HFFc6 (cell line): ENCODE data around the gene CD244. TPM values are rescaled to one million over a fixed set of nuclear protein-coding genes. Genes with fewer than 3 reads are reported as not detected.

Experiments
- DNase-seq: peaks from one replicate; pipeline ENCODE4 v3.0.0-alpha.2; 2018
- H3K27ac Mint-ChIP-seq: 2 replicates; pipeline ENCODE4 v1.8.0; 2020; ENCODE audit warnings: mild to moderate bottlenecking, mixed read lengths
- H3K27me3 Mint-ChIP-seq: 2 replicates; pipeline ENCODE4 v1.8.0; 2021; ENCODE audit warnings: mild to moderate bottlenecking, moderate library complexity, mixed read lengths; ENCODE audit not compliant: insufficient read depth
- H3K36me3 Mint-ChIP-seq: 2 replicates; pipeline ENCODE4 v1.8.0; 2021; ENCODE audit warnings: low read depth, mixed read lengths
- H3K4me1 Mint-ChIP-seq: 2 replicates; pipeline ENCODE4 v1.8.0; 2020; ENCODE audit warnings: low read depth, mixed read lengths
- H3K4me3 Mint-ChIP-seq: 2 replicates; pipeline ENCODE4 v1.8.0; 2020; ENCODE audit warnings: mild to moderate bottlenecking, moderate library complexity, mixed read lengths
- H3K9me3 Mint-ChIP-seq: 2 replicates; pipeline ENCODE4 v1.8.0; 2020; ENCODE audit warnings: mild to moderate bottlenecking, mixed read lengths
- total RNA-seq, 6 experiments: library from RNA; stranded (reverse); fragmentation: NEBNext Ultra II Directional; extraction: Animal tissue kit (Norgen Biotek cat#: 25700); gene quantifications; 2 replicates in 1 of 6; 3 replicates in 5 of 6; pipeline ENCODE4 v1.2.3, GENCODE V29; 2021
- TF ChIP-seq, protein P1 (sequence below): fragments of 200-600 bp; sonication (generic); IDR thresholded peaks from 2 replicates; pipeline ENCODE4 v1.5.0; 2021; ENCODE audit warnings: antibody characterized with exemption, mild to moderate bottlenecking

CD244 gene
- total RNA-seq, 6 experiments from 2014 or later: not detected

DNA sequence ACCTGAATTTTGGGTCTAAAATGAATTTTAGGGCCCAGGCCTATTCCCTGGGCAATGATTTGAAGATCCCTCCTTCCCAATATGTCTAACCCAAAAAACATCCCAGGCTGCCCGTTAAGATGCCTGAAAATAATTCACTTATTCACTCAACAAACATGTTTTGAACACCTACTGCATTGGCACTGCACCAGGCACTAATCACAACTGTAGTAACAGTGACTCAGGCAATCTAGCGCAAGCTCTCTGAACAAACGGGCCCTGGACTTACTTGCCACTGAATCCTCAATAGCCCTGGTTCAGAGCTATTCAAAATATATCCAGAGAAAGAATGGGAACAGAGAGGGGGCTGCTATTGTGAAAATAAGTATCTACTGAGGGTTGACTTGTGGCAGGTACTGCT lies 4.2 kb downstream of the CD244 start:
- Mint-ChIP-seq H3K4me1 (no peaks in the 10 kb centered on the region), H3K9me3 (no peaks in the 10 kb centered on the region), H3K27ac (no peak overlapping the region), H3K4me3 (no peak overlapping the region), H3K27me3 (peaks cover 11% of the 10 kb centered on the region), H3K36me3 (no peaks in the 10 kb centered on the region)
- TF ChIP-seq, protein P1, sequence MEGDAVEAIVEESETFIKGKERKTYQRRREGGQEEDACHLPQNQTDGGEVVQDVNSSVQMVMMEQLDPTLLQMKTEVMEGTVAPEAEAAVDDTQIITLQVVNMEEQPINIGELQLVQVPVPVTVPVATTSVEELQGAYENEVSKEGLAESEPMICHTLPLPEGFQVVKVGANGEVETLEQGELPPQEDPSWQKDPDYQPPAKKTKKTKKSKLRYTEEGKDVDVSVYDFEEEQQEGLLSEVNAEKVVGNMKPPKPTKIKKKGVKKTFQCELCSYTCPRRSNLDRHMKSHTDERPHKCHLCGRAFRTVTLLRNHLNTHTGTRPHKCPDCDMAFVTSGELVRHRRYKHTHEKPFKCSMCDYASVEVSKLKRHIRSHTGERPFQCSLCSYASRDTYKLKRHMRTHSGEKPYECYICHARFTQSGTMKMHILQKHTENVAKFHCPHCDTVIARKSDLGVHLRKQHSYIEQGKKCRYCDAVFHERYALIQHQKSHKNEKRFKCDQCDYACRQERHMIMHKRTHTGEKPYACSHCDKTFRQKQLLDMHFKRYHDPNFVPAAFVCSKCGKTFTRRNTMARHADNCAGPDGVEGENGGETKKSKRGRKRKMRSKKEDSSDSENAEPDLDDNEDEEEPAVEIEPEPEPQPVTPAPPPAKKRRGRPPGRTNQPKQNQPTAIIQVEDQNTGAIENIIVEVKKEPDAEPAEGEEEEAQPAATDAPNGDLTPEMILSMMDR: no peak
- no peak for DNase-seq

DNA sequence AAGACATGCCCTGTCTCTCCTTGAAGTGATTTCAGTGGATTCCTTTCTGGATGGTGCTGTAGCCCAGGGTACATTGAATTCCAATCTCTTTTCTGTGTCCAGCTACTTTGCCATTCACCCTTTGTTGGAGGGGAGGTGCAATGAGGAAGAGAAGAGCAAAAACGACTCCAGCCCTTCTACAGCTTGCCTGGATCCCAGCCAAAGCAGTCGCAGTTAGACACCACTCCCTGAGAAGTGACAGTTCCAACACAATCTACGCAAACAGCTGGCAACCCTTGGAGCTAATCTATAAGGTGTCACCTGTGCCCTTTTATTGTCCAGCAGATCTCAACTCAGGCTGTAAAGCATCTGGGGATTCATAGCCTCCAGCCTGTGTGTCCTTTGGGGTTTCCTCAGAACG lies 4.6 kb downstream of the CD244 start:
- TF ChIP-seq, protein P1: no peak
- H3K27me3 Mint-ChIP-seq: peaks cover 11% of the 10 kb centered on the region
- H3K4me3 Mint-ChIP-seq: no peak overlapping the region
- DNase-seq: no peak
- no peak overlapping the region for H3K27ac Mint-ChIP-seq
- no peaks in the 10 kb centered on the region for H3K9me3 Mint-ChIP-seq
- no peaks in the 10 kb centered on the region for H3K4me1 Mint-ChIP-seq
- no peaks in the 10 kb centered on the region for H3K36me3 Mint-ChIP-seq

DNA sequence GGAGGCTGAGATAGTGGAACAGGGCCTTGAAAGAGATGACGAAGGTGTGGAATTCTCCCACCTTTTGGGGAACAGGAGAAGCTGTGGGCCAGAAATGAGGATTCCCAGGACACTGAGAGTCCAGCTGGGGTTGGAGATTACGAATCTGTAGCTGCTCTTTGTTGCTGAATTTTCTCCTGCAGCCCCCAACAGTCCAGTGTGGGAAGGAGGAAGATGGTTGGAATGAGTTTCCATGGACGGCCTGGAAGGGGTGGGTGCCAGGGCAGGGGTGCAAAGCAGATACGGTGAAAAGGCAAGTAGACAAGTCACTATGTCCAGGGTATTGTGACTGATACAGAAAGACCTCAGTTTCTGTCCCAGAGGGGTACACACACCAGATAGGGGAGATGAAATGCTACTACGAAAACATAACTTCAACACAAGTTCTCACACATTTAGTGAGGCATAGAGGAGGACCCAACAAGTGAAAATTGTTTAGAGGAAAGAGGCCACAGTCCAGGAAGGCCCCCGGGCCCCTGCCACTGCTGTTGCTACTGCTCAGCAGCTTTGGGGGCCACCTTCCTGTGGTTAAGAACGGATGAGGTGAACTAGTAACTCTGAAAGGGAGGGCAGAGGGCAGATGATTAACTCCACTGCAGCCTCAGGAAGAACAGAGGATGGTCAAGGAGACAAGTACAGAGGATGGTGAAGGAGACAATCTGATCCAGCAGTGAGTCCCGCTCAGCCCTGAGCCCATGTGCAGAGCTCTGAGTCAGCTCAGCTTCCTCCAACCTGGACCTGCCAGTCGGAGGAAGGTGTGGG lies 7.3 kb downstream of the CD244 start:
- no peaks in the 10 kb centered on the region for H3K9me3 Mint-ChIP-seq
- H3K36me3 Mint-ChIP-seq: no peaks in the 10 kb centered on the region
- H3K27ac Mint-ChIP-seq: no peak overlapping the region
- no peak for DNase-seq
- TF ChIP-seq, protein P1: no peak
- H3K4me1 Mint-ChIP-seq: no peaks in the 10 kb centered on the region
- H3K4me3 Mint-ChIP-seq: no peak overlapping the region
- peaks cover 3% of the 10 kb centered on the region for H3K27me3 Mint-ChIP-seq

DNA sequence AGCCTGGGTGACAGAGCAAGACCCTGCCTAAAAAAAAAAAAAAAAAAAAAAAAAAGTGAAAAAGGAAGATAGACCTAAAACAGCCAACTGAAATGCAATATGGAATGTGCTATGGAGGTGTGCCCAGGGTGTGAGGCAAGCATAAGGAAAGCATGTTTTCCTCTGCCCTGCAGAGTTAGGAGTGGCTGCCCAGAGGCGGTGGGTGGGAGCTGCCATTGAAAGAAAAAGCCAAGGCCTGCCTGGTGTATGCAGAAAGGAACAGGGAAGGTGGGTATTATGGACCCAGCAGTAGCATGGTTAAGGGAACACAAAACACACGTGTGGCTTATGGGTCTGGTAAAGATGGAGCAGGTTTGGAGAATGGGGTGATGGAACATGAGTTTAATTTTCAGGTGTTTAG lies 8.9 kb downstream of the CD244 start:
- Mint-ChIP-seq H3K36me3 (no peaks in the 10 kb centered on the region), H3K27ac (no peak overlapping the region), H3K4me3 (no peak overlapping the region), H3K4me1 (no peaks in the 10 kb centered on the region), H3K9me3 (no peaks in the 10 kb centered on the region), H3K27me3 (peaks cover 3% of the 10 kb centered on the region)
- DNase-seq: no peak
- TF ChIP-seq, protein P1: no peak

DNA sequence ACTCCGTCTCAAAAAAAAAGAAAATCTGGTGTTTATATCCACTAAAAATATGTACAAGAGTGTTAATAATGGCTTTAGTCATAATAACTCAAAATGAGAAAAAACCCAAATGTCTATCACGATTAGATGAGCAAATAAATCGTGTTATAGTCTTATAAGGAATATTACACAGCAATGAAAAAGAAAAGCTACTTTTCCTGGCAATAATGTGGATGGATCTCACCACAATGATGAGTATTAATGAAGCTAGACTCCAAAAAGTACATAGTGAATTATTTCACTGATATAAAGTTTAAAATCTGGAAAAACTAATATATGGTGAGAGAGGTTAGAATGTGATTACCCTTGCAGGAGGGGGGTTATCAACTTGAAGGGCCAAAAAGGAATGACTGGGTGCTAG lies 9.7 kb downstream of the CD244 start:
- no peaks in the 10 kb centered on the region for H3K4me1 Mint-ChIP-seq
- TF ChIP-seq, protein P1: no peak
- no peaks in the 10 kb centered on the region for H3K9me3 Mint-ChIP-seq
- H3K27me3 Mint-ChIP-seq: peaks cover 2% of the 10 kb centered on the region
- no peaks in the 10 kb centered on the region for H3K36me3 Mint-ChIP-seq
- no peak for DNase-seq
- H3K4me3 Mint-ChIP-seq: no peak overlapping the region
- no peak overlapping the region for H3K27ac Mint-ChIP-seq
